HL-60 (cell line): Measurements from ENCODE around the gene SLC30A9.

Experiments
- DNase-seq, 2 experiments: peaks; one replicate each; pipeline ENCODE4 v3.0.0-alpha.2; 2010 to 2020; ENCODE audit warnings: low read depth in 1 of 2, low spot score in 1 of 2
- H3K27ac ChIP-seq: fragments of 250-450 bp; sonication (Bioruptor Pico); replicated peaks from 2 replicates; pipeline ENCODE4 v1.5.1; 2020; ENCODE audit warnings: mild to moderate bottlenecking, moderate library complexity
- H3K27me3 ChIP-seq: fragments of 250-450 bp; sonication (Bioruptor Pico); 2 replicates; pipeline ENCODE4 v1.5.1; 2021; ENCODE audit warnings: mild to moderate bottlenecking, moderate library complexity; ENCODE audit not compliant: insufficient read depth, poor library complexity, severe bottlenecking
- H3K4me3 ChIP-seq: replicated peaks from 2 replicates; pipeline ENCODE4 v1.5.1; 2011; ENCODE audit warnings: mild to moderate bottlenecking, control low read depth, low read length; ENCODE audit not compliant: insufficient read depth
- GABPA ChIP-seq: IDR thresholded peaks from 2 replicates; pipeline ENCODE4 v1.6.1; 2012; ENCODE audit warnings: low read depth
- POLR2AphosphoS5 ChIP-seq: IDR thresholded peaks from 2 replicates; pipeline ENCODE4 v1.6.1; 2012; ENCODE audit warnings: low read depth
- SPI1 ChIP-seq: IDR thresholded peaks from 2 replicates; pipeline ENCODE4 v1.6.1; 2012; ENCODE audit warnings: low read depth, mild to moderate bottlenecking, borderline replicate concordance
- long read RNA-seq: library from polyadenylated mRNA; unstranded; transcript quantifications from one replicate; pipeline ENCODE4 v2.0.0, GENCODE V29; 2020
- TF ChIP-seq, protein P1 (sequence below): IDR thresholded peaks from one replicate; pipeline ENCODE4 v1.5.1; 2011; ENCODE audit warnings: low read length, control low read depth, inconsistent platforms; ENCODE audit not compliant: insufficient read depth
- TF ChIP-seq, protein P2 (sequence below): IDR thresholded peaks from 2 replicates; pipeline ENCODE4 v1.6.1; 2012; ENCODE audit warnings: low read depth; ENCODE audit not compliant: insufficient replicate concordance

SLC30A9 gene
- long read RNA-seq, full-length matches to known transcripts, result 133 of 250 reads
- long read RNA-seq, partial matches to known transcripts, result 26 of 250 reads
- long read RNA-seq, other reads (novel, unspliced or antisense), result 91 of 250 reads

DNA sequence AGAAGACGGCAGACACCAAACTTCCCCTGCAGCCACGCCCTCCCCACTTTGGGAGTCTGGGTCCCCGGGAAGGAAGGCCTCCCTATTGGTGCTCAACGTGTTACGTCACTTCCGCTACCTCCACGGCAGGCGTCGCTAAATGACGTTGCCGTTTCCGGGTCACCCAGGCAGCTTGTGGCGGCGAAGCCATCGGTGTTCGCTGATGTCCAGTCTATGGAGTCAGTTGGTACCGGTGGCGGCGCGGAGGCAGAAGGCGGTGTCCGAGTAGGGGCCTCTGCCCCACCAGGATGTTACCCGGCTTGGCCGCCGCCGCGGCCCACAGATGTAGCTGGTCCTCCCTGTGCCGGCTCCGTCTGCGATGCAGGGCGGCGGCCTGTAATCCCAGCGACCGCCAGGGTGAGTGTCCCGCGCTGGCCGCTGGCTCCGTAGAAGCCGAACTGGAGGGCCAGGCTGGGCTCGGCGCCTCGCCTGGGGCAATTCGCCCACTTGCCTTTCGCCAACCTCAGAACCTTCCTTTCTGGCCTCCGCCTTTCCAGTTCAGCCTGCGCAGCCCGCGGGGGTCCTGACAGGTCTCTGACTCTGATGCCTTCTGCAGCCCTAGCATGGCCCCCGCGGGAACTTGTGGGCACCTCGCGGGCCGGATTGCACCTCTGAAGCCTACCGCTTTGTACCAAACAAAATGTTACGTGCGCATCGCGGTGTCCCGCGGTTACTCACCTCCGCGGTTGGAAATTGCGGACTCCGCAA is at the start of gene SLC30A9:
Gene SLC30A9, plus strand, starts transcription at position 166 of the 747 bp plus-strand sequence. Its CDS starts 122 bp downstream, at position 288.
- Histone ChIP-seq H3K4me3 (peak within 1 kb of the TSS; percentile 98), H3K27ac (peak within 1 kb of the TSS; percentile 85), H3K27me3 (no peaks in the 10 kb centered on the region)
- DNase-seq, result peak; percentile 87 to 96
- TF ChIP-seq GABPA, result peak; percentile 80
- peak; percentile 93 for TF ChIP-seq POLR2AphosphoS5
- TF ChIP-seq, protein P1, sequence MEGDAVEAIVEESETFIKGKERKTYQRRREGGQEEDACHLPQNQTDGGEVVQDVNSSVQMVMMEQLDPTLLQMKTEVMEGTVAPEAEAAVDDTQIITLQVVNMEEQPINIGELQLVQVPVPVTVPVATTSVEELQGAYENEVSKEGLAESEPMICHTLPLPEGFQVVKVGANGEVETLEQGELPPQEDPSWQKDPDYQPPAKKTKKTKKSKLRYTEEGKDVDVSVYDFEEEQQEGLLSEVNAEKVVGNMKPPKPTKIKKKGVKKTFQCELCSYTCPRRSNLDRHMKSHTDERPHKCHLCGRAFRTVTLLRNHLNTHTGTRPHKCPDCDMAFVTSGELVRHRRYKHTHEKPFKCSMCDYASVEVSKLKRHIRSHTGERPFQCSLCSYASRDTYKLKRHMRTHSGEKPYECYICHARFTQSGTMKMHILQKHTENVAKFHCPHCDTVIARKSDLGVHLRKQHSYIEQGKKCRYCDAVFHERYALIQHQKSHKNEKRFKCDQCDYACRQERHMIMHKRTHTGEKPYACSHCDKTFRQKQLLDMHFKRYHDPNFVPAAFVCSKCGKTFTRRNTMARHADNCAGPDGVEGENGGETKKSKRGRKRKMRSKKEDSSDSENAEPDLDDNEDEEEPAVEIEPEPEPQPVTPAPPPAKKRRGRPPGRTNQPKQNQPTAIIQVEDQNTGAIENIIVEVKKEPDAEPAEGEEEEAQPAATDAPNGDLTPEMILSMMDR, result no peak

DNA sequence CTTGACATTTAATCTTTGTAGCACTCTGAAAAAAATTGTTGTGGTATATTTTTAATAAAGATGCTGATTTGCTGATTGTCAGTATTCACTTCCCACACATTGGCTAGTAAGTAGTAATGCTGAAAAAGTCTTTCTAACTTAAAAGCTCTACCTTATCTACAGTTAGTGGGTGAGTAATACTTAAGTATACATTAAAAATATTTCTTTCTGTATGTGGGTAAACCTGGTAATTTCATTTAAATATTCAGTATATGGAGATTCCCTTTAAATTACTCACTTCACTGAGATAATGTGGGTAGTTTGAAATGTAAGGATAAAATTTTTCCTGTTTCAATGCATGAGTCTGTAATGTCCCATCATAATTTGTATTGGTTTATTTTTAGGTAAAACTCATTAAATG is 49.5 kb upstream of the SLC30A9 start:
- H3K4me3 ChIP-seq, result no peak overlapping the region
- TF ChIP-seq POLR2AphosphoS5, result no peak
- TF ChIP-seq, protein P1, result no peak
- TF ChIP-seq SPI1, result no peak
- TF ChIP-seq, protein P2, sequence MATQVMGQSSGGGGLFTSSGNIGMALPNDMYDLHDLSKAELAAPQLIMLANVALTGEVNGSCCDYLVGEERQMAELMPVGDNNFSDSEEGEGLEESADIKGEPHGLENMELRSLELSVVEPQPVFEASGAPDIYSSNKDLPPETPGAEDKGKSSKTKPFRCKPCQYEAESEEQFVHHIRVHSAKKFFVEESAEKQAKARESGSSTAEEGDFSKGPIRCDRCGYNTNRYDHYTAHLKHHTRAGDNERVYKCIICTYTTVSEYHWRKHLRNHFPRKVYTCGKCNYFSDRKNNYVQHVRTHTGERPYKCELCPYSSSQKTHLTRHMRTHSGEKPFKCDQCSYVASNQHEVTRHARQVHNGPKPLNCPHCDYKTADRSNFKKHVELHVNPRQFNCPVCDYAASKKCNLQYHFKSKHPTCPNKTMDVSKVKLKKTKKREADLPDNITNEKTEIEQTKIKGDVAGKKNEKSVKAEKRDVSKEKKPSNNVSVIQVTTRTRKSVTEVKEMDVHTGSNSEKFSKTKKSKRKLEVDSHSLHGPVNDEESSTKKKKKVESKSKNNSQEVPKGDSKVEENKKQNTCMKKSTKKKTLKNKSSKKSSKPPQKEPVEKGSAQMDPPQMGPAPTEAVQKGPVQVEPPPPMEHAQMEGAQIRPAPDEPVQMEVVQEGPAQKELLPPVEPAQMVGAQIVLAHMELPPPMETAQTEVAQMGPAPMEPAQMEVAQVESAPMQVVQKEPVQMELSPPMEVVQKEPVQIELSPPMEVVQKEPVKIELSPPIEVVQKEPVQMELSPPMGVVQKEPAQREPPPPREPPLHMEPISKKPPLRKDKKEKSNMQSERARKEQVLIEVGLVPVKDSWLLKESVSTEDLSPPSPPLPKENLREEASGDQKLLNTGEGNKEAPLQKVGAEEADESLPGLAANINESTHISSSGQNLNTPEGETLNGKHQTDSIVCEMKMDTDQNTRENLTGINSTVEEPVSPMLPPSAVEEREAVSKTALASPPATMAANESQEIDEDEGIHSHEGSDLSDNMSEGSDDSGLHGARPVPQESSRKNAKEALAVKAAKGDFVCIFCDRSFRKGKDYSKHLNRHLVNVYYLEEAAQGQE, result no peak
- no peak for TF ChIP-seq GABPA
- H3K27me3 ChIP-seq, result no peaks in the 10 kb centered on the region
- no peak overlapping the region for H3K27ac ChIP-seq
- no peak for DNase-seq

DNA sequence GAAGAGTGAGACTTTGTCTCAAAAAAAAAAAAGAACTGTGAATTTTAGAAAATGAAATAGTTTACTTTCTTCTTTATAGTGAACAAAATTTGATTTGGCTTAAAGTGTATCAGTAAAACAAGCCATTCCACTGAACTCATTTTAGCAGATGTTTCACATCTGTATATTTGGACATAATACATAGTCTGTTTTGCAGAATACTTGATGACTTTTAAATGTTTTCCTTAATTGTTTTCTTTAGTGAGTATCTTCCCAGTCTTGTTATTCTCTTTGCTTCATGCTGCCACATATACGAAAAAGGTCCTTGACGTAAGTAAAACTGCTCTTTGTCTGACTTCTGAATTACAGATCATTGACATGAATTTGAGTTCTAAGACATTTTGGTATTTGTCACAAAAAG is 46.8 kb upstream of the SLC30A9 start:
- TF ChIP-seq, protein P2, result no peak
- no peak for TF ChIP-seq GABPA
- no peak for TF ChIP-seq POLR2AphosphoS5
- TF ChIP-seq, protein P1, result no peak
- TF ChIP-seq SPI1, result no peak

More for the DNA sequence above, 46.8 kb upstream of the SLC30A9 start:
- no peak for DNase-seq
- H3K27ac ChIP-seq, result no peak overlapping the region
- no peak overlapping the region for H3K4me3 ChIP-seq
- no peaks in the 10 kb centered on the region for H3K27me3 ChIP-seq
